Stimulated activated CD4-positive, alpha-beta T cell treated with anti-CD3 and anti-CD28 coated beads, Interleukin-12 subunit alpha, Interleukin-12 subunit beta, amount 100 ng/mL, for 48 hours (primary cell): ENCODE measurements around the gene MBNL3.

Source experiments
- DNase-seq, 3 donors: peaks; one replicate each; pipeline ENCODE4 v3.0.0-alpha.2; 2020; ENCODE audit warnings: low read depth in 2 of 3, low spot score in 1 of 3

MBNL3 gene, protein sequence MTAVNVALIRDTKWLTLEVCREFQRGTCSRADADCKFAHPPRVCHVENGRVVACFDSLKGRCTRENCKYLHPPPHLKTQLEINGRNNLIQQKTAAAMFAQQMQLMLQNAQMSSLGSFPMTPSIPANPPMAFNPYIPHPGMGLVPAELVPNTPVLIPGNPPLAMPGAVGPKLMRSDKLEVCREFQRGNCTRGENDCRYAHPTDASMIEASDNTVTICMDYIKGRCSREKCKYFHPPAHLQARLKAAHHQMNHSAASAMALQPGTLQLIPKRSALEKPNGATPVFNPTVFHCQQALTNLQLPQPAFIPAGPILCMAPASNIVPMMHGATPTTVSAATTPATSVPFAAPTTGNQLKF

DNA sequence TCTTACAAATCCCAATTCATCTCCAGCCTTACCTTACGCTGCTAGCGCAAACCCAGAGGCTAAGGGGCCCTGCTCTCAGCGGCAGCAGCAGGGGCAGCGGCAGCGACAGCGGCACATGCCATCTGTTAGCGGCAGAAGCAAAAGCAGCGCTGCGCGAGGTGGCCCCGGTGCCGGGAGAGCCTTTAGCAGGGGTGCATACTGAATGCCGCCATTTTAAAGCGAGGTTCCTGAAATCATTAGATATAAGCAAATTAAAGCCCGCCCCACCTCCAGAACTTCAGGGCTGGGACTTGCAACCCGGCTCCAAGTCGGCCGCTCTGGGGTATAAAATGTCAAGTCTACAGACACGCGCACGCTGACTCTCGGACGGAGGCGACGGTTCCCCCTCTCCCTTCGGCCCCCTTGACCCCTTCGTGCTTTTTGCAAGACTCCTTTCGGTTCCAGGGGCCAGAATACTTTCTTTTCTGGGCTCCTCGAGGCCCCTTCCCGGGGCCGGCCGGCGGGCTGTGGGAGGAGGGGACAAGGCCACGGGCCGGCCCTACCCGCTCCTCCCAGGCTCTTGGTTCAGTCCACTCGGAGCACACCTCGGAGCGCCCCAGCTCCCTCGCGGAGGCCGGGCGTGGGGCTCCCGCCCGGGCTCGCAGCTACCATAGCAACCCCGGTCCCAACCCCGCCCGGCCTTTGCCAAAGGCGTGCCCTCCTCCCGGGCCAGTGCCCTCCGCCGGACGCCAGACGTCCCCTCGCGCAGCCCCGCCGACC is at the start of gene MBNL3:
TSS of gene MBNL3 (minus strand) at position 220 of the 759 bp plus-strand sequence. CDS start 49,427 bp downstream, outside the sequence.
- DNase-seq: peak in 2 of 3 donors; percentile 33 to 38

DNA sequence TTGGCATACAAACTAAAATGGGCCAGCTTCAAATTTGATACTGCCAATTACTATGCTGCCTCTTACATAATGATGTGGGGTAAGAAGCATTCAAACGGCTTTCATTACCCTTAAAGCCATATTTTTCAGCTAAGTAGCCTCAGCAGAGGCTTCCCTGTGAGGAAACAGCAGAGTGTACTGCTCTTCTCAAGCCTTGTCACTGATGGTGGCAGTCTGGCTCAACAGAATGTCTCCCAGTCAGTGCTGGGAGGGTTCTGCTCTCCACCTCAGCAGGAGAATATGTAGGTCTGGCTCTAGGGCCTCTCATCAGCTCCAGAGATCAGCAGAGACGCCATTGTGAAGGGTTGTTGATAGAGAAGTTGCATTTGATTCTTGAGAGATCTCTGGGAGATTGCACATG is 44.6 kb upstream of the MBNL3 start:
- DNase-seq: no peak

DNA sequence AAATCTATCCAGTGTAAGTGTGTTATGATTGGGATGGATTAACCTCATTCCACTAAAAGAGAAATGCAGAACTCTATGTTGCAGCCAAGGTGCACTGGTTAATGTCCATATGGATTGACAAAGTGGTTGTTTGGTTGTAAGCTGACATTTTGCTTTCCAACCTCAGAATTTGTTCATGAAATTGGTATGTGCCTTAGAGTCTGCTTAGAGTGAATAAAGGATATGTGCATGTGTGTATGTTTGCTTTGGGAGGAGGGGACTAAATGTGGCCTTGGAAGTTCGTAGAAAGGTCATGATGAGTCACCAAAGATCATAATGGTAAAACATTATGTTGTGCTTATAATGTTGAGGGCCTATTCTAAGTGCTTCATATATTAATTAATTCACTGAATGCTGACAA is 44.1 kb upstream of the MBNL3 start:
- no peak for DNase-seq

DNA sequence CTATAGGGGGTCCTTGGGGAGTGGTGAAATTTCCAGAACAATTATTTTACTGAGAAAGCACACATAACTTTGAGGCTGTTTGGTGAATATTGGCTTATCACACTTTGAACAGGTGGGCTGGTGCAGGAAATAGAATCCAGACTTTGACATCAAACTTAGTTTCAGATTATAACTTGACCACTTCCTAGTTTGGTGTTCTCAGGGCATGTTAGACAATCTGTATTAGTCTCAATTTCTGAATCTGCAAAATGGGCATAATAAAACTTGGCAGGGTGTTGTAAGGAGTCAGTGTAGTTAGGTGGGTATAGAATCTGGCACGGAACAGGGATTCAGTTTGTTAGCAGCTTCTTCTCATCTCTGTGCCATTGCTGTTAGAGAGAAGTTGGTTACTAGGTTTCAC is 43.3 kb upstream of the MBNL3 start:
- no peak for DNase-seq

DNA sequence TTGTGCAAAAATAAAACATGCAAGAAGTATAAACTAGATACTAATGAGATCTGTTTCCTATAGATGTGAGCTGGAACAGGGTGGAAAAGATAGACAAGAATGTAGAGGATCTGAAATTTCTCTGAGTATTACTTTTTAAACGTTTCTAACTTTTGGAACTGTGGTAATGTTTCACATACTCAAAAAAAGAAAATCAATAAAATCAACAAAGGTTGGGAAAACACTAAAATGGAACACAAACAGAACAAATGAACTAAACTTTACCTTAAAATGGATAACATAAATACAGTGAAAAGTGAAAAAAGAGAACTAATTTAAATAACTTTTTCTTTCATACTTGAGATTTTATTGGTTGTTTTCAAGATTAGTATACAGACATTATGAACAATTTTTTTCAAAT is 32.0 kb upstream of the MBNL3 start:
- DNase-seq: no peak

DNA sequence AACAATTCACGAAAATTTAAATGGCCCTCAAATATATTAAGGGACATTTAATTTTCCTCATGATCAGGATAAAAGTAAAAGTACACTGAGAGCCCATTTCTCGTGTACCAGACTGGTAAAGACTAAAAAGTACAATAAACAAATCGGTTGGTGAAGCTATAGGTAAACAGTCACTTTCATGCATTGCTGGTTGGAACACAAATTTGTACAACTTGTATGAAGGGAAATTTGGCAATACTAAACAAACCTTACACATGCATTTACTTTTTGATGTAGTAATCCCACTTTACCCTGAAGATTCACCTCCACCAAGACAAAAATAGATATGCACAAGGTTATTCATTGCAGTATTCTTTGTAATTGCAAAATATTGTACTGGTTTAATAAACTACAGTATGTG is 31.4 kb upstream of the MBNL3 start:
- DNase-seq: no peak

DNA sequence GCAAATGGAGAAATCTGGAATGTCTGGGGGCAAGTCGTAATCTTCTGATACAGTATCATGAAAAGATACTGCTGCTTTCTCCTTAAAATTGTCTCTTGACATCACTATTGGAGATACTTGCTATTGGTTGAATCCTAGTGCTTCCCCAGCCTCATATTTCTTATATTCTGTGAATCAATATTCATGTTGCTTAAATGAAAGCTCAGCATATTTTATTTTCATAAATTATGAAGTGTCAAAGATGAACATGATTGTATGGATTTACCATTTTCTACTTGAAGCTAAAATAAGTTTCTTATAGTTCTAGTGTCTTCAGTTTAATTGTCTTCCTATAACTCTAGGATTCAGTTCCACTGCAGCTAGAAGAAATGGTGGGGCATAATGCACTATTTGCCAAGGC is 29.6 kb upstream of the MBNL3 start:
- no peak for DNase-seq

DNA sequence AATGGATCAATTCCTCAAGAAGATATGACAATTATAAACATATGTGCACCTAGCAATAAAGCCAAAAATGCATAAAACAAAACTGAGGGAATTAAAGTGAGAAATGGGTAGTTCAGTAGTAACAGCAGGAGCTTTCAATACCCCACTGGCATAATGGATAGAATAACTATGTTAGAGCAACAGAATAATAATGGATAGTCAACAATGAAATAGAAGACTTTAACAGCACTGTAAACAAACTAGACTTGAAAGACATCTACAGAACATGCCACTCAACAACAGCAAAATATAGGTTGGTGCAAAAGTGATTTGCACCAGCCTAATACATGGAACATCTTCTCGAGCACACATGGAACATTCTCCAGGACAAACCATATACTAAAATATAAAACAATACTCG is 20.0 kb upstream of the MBNL3 start:
- DNase-seq: no peak

DNA sequence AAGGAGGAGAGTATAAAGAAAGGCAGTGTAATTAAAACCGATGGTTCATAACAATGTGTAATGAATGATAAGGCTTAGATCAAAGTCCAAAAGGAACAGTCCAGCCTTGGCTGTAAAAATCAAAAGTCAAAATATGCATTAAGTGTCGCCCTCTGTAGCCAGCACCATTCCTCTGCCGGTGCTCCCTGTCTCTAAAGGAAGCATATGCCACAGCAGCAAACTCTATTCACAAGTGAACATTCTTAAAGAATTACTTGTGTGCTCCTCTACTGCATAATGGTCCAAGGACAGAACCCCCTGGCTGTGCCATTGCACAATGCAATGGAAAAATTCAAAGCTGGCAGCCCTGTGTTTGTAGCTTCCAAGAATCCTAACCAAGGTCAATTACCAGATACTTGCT is 16.3 kb upstream of the MBNL3 start:
- no peak for DNase-seq

DNA sequence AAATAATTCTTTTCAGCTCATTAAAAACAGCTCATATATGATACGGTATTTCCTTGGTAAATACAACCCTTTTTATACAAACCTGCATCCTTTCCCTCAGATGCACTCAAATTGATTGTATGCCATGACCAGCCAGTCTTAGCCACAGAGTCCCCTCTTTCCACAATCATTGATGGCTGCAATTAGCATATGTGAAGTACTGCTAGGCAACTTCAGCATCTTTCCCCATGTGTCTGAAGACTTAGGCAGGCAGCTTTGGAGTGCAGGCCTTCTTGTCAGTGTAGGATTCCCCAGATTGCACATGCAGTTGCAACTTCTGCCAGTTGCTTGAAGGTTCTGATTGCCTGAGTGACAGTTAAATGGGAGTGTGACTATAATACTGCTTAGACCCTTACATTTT is 15.6 kb upstream of the MBNL3 start:
- no peak for DNase-seq

DNA sequence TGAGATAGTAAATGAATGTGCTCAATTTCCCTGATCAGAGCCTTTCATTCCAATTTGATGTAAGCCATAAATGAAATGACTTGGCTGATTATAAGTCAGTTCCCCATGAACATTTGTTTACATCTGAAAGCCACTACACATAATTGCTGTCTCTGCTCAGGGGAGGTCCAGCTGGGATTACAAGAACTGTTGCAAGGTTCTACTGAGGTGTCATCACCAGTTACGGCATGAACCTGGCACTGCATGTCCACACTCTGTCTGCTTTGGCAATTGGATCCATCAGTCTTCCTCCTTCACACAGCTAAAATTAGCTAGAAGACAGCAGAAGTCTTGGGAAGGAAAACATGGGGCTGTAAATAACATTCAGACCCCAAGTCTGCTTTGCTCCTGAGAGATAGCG is 12.8 kb upstream of the MBNL3 start:
- no peak for DNase-seq

DNA sequence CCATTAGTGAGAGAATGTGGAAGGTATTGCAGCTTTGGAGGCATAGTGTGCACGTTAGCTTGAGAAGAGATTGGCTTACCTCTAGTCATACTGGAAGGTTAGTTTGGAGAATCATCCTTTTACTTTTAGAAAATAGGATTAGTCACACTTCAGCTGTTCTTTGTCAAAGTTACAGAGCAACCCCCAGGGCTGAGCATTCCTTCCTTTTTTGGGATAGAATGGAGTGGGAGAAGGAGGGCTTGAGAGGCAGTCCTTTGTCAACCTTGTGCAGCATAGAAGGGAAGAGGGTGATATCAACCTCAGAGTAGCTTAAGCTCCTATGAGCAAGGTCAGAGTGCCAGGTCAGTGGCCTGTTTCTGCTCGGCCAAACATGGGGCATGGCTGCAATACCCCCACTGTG is 8.6 kb upstream of the MBNL3 start:
- DNase-seq: no peak

DNA sequence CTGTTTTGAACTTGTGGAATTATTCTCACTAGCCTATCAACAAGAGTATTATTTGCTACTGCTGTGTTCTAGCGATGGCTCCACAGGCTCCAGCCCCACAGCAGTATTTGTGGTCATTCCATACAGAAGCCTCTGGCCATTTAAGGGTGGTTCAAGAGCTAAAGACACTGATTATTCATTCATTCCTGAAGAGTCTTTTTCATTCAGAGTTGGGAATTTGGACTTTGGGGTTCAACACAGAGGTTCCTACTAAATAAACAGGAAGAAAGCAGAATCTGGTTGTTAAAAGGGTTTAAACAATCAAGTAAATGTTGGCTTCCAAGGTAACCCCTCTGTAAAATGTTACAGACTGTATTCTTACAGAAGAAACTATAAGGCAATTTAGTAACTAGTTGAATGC is 4.3 kb upstream of the MBNL3 start:
- no peak for DNase-seq

DNA sequence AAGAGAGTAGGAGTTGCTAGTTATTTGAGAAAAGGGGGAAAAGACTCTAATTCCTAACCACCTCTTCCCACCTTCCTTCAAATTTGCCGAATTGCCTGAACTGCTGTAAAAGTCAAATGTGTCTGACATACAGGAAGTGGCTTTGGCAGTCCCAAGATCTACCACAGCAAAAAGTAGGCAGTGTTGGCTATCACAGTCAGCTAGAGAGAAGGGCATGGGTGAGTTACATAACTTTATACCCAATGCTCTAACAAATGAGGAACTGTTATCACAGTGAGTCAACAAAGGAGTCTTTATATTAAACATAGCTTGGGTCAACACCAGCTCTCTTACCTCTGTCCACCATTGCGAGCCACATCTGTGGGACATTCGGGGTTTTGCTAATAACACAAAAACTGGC is 2.4 kb upstream of the MBNL3 start:
- no peak for DNase-seq

DNA sequence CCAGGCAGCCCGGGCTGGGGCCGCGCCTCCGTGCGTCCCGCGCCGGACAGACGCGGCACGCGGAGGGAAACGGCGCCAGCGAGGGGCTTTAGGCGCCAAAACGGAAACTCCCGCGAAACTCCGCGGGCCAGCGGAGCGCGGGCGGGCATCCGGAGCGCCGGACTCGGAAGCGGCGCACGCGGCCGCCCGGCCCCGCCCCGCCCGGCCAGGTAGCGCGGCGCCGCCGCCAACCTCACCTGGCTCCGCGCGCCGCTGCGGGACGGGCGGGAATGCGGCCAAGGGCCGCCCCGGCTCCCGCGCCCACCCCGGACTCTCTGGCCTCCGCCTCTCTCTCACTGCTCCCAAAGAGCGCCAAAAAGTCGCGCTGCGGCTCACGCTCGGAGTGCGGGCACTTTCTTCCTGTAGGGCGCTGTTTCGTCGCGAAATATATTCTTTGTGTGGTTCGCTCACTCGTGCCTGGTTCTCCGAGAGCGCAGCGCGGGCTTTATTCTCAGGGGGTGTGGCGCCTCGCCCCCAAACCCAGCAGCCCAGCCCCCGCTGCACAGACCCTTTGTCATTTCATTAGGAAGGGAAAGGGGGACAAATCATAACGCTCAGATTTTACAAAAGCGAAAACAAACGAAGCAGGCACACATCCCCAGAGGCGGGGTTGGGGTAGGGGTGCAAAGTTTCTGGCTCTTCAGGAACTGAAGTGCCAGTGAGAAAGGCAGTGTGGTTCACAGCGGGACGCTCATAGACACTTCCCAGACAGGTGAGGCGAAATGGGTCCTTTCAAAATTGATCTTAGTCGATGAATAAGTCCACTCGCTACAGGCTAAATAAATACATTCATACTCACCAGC is 961 bp upstream of the MBNL3 start:
- DNase-seq: peak in 2 of 3 donors; percentile 5 to 16

DNA sequence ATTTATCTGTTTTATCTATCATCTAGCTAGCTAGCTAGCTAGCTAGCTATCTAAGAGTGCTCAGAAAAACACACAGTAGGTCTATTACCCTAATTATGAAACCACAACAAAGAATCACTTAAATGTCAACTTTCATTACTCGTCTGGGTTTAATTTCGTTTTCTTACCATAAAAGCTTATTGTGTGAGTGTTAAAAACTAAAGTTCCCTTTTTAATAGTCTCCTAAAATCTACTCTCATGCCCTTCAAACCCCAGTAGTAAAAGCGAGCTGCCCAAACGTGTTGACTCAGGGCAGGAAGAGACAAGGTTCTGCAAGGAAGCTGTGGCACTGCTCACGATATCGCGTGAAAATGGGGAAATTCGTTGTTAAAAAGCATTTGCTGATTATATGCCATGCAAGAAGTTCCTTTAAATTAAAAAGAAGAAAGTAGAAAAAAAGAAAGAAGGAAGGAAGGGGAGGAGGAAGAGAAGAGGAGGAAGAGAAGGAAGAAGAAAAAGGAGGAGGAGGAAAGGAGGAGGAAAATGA is 595 bp downstream of the MBNL3 start:
- DNase-seq: no peak

DNA sequence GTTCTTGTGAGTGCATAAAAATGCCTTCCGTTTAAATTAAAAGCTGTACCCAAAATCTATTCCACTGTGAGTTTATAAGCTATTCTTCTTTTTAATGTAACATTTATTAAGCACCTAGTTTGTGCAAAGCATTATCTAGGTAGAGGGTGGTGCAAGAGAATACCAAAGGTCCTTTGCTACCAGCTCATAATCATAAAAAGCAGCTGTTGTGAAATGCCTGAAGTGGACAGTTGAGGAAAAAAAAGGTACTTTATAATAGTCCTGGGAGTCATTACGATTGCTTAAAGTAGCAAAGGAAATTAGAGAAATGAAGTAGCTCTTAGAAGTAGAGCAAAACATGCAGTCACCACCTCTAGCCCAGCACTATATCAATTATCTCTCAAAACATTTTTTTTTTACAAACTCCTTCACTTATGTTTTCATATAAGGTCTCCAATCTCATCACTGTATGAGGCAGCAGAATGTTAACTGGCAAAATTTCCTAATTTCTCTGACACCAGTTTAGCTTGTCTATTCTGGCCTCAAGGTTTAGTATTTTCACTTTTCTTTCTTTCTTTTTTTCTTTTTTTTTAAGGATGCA is 2.1 kb downstream of the MBNL3 start:
- DNase-seq: no peak

DNA sequence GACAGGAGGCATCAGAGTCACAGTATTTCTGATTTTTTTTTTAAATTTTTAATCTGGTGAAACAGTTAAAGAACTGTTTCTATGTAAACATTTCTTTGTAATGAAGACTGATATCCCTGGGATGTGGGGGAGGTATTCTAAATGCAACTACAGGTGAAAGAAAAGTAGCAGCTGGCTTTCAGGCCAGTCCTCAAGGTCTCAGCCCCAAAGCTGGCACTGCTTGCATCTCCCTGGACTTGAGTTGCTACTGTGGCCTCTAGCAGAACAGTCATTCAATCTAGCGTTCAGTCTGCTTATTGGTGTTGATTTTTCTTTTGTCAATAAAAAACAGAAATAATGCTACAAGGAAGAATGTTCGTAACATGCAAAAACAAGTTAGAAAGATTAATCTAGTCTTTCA is 4.9 kb downstream of the MBNL3 start:
- DNase-seq: no peak

DNA sequence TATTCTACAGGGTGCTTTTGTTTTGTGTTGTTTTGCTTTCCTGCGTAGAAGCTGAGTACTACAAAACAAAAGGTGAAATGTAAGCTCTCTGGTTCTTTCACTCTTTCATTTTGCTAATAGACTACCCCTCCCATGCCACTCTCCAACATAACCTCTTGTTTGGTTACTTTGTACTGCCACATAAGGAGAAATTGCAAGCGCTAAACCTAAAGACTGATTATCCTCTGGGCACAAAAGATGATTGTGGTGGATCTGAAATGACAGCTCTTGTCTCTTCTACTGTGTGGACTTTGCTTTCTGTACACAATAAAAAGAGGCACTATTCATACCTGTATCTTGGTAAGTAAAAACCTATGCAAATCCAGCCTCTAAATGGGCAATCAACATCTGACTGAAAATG is 5.3 kb downstream of the MBNL3 start:
- DNase-seq: no peak

DNA sequence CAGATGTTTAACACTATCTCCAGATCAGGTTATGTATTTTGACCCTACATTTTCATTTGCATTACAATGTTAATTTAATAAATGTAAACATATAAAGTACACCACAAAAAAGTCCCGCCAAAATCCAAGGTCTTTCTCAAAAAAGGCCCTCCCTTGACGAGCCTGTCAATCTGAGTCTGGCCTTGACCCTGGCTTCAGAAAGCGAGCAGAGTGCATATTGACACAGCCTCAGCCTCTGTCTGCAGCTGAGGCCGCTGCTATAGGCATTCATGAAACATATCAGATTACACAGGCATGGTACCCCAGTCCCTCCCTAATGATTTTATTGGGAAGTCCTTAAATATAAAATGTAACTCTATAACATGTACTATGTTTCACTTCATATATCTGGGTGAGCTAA is 6.2 kb downstream of the MBNL3 start:
- DNase-seq: no peak

DNA sequence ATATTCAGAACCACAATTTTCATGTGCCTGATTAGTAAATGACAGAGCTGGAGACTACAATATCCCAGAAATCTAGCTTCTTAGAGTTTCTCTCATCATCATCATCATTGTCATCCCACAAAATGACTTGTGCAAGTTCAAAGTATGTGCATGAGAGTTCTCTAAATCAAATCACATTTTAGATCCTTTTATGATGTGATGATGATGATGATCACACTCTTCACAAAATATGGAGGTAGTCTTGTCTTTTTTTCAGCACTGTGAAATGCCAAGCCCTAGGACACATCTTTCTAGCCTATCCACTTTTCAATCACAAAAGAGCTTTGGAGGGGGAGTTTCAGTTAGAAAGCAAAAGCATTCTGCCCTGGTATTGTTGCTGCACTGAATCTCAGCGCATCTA is 7.4 kb downstream of the MBNL3 start:
- DNase-seq: no peak
